SJSA1 (cell line): ENCODE results near the gene ACVR1. TPM values are rescaled to one million over a fixed set of nuclear protein-coding genes. Genes with fewer than 3 reads are reported as not detected.
A peak's percentile ranks its signal among the peaks of the same experiment; 100 is the strongest.

Experiments
- DNase-seq, 2 experiments: peaks; one replicate each; pipeline ENCODE4 v3.0.0-alpha.2; 2015 to 2020; ENCODE audit warnings: low spot score in 2 of 2, low read depth in 1 of 2
- H3K27ac ChIP-seq: fragments of 250-450 bp; sonication (Bioruptor Pico); 2 replicates; pipeline ENCODE4 v1.5.1; 2020; ENCODE audit warnings: mild to moderate bottlenecking, moderate library complexity
- H3K27me3 ChIP-seq: fragments of 250-450 bp; sonication (Bioruptor Pico); replicated peaks from 2 replicates; pipeline ENCODE4 v1.5.1; 2020; ENCODE audit warnings: mild to moderate bottlenecking, moderate library complexity
- H3K36me3 ChIP-seq: fragments of 250-450 bp; sonication (Bioruptor Pico); 2 replicates; pipeline ENCODE4 v1.5.1; 2020; ENCODE audit warnings: mild to moderate bottlenecking
- H3K4me1 ChIP-seq: fragments of 250-450 bp; sonication (Bioruptor Pico); replicated peaks from 2 replicates; pipeline ENCODE4 v1.6.1; 2021; ENCODE audit warnings: mild to moderate bottlenecking
- H3K4me3 ChIP-seq: fragments of 250-450 bp; sonication (Bioruptor Pico); 2 replicates; pipeline ENCODE4 v1.5.1; 2020; ENCODE audit warnings: mild to moderate bottlenecking
- H3K9me3 ChIP-seq: fragments of 250-450 bp; sonication (Bioruptor Pico); replicated peaks from 2 replicates; pipeline ENCODE4 v1.5.1; 2020; ENCODE audit warnings: mild to moderate bottlenecking
- total RNA-seq: library from RNA; depleted of rRNA; stranded (reverse); fragments of >200 nt; shearing (Covaris generic); gene quantifications from 2 replicates; pipeline ENCODE4 v1.2.3, GENCODE V29; 2014

ACVR1 gene
- total RNA-seq, 1 experiment from 2014 or later: 16.6 TPM

DNA sequence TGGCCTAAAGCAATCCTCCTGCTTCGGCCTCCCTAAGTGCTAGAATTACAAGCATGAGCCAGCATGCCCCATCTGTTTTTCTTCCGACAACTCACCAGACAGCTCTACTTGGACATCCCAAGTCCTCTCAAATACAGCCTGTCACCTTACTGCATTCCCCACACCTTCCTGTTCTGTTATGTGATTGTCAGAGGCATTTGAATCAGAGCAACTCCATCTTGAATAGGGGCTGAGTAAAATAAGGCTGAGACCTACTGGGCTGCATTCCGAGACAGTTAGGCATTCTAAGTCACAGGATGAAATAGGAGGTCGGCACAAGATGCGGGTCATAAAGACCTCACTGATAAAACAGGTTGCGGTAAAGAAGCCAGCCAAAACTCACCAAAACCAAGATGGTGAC lies 17.3 kb downstream of the ACVR1 start:
- H3K36me3 ChIP-seq: 0 out of 2 replicates have a peak, but pooled peaks cover 3% of the 10 kb centered on the region
- H3K4me3 ChIP-seq: no peak overlapping the region
- H3K4me1 ChIP-seq: peaks cover 25% of the 10 kb centered on the region
- H3K27ac ChIP-seq: no peak overlapping the region
- H3K27me3 ChIP-seq: no peaks in the 10 kb centered on the region
- H3K9me3 ChIP-seq: no peaks in the 10 kb centered on the region
- no peak for DNase-seq

DNA sequence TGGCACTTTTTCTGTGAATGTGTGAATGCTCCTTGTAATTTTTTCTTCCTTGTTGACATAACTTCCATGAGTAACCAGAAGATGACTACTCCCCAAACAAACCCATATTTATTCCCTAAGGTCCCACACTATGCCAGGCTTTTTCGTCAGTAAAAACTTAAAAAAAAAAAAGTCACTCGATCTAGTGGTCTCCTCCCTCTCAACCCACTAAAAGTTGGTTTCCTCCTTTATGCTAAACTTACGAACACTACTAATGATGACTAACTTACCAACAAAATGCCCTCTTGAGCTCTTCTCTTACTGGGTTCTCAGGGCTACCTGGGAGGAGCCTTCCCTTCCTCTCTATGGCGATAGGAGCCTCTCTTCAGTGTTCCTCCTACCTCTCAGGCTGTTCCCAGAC lies 18.2 kb downstream of the ACVR1 start:
- Histone ChIP-seq H3K4me1 (peaks cover 25% of the 10 kb centered on the region), H3K36me3 (0 out of 2 replicates have a peak, but pooled peaks cover 3% of the 10 kb centered on the region), H3K9me3 (no peaks in the 10 kb centered on the region), H3K27ac (peak overlapping the region; percentile 31), H3K4me3 (no peak overlapping the region), H3K27me3 (no peaks in the 10 kb centered on the region)
- peak in 1 of 2 experiments; percentile 29 for DNase-seq

DNA sequence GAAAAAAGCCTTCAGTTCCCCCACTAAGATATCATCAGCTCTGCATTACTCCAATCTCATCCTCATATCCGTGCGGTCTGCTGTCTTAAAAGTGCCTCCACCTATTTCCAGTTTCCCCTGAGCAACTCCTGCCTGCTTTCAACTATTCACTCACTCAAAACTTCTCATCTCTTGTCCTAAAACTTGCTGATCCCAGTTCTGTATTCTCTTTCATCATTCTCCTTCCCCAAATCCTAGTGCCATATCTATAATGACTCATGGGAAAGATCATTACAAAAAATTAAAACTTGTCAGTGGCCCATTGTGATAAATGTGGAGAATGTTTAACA lies 20.0 kb downstream of the ACVR1 start:
- H3K27me3 ChIP-seq: no peaks in the 10 kb centered on the region
- no peaks in the 10 kb centered on the region for H3K9me3 ChIP-seq
- peak overlapping the region; percentile 66 for H3K27ac ChIP-seq
- 0 out of 2 replicates have a peak, but pooled peaks cover 3% of the 10 kb centered on the region for H3K36me3 ChIP-seq
- H3K4me3 ChIP-seq: no peak overlapping the region
- DNase-seq: no peak
- peaks cover 25% of the 10 kb centered on the region for H3K4me1 ChIP-seq

DNA sequence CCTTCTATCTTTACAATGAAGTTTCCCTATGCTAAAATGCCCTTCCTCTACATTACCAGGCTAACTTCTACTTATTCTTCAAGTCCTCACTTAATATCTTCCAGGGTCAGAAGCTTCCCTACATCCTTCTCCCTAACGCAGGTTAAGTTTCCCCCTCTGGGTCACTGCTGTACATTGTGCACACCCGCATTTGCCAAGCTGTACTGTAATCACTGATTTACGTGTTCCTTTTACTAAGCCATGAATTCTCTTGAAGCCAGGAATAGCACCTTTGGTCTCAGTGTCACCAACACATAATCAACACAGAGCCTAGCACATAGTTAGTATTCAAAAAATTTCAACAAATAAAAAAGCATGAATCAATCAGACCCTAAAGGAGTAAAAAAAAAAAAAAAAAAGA lies 22.3 kb downstream of the ACVR1 start:
- Histone ChIP-seq H3K27me3 (no peaks in the 10 kb centered on the region), H3K4me3 (no peak overlapping the region), H3K27ac (no peak overlapping the region), H3K36me3 (no peaks in the 10 kb centered on the region), H3K4me1 (peaks cover 25% of the 10 kb centered on the region), H3K9me3 (no peaks in the 10 kb centered on the region)
- DNase-seq: no peak

DNA sequence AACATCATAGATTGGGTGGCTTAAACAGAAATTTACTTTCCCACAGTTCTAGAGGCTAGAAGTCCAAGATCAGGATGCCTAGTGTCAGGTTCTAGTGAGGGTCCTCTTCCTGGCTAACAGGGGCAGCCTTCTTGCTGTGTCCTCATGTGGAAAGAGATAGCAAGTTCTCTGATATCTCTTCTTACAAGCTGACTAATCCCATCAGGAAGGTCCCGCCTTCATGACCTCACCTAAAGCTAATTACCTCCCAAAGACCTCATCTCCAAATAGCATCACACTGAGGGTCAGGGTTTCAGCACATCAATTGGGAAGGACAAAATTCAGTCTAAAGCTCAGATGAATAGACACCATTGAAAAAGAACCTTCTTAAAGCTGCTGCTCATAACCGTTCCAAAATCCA lies 22.9 kb downstream of the ACVR1 start:
- Histone ChIP-seq H3K4me1 (peaks cover 22% of the 10 kb centered on the region), H3K9me3 (no peaks in the 10 kb centered on the region), H3K4me3 (no peak overlapping the region), H3K36me3 (no peaks in the 10 kb centered on the region), H3K27ac (no peak overlapping the region), H3K27me3 (no peaks in the 10 kb centered on the region)
- no peak for DNase-seq

DNA sequence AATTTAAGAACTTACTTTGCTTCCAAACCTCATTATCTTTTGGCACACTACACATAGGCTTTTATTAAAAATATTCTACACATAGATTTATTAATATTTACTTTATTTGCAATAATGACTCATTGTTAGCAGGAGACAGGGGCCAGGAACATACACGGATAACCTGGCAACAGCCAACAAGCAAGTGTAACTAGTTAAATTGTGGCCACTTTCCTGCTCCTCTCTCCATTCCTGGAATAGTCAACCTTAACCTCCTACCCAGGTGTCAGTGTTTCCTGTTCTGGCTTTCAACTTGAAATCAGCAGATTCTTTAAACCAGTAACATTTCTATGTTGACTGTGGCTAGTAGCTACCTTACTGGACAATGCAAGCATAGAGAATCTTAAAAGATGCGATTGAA lies 26.5 kb downstream of the ACVR1 start:
- Histone ChIP-seq H3K9me3 (no peaks in the 10 kb centered on the region), H3K27ac (no peak overlapping the region), H3K27me3 (no peaks in the 10 kb centered on the region), H3K36me3 (no peaks in the 10 kb centered on the region; the same call in 1 of the 2 replicates), H3K4me3 (no peak overlapping the region), H3K4me1 (no peaks in the 10 kb centered on the region)
- DNase-seq: no peak

DNA sequence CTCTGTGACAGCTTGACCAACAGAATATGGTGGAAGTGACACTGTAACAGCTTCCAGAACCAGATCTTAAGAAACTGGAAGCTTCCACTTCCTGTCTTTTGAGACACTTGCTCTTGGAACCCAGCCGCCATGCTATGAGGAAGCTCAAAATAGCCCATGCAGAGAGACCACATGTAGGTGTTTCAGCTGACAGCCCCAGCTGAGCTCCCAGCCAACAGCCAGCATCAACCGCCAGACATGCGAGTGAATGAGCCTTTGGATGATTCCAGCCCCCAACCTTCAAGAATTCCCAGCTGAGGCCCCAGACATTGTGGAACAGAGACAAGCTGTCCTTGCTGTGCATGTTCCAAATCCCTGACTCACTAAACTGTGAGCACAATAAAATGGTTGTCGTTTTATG lies 27.9 kb downstream of the ACVR1 start:
- Histone ChIP-seq H3K36me3 (peaks cover 4% of the 10 kb centered on the region; the same call in 1 of the 2 replicates), H3K27ac (no peak overlapping the region)

DNA sequence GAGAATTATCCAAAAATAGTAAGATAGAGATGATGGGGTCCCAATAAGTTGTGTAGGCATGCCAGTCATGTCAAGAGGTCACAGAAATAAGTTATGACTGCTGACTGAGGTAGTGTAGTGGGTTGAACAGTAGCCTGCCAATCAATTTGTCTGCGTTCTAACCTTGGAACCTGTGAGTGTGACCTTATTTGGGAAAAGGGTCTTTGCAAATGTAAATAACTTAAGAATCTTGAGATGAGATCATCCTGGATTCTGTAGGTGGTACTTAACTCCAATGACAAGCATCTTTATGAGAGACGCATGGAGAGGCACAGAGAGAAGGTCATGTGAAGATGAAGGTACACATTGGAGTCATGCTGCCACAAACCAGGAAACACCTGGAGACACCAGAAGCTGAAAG lies 31.0 kb downstream of the ACVR1 start:
- H3K9me3 ChIP-seq: no peaks in the 10 kb centered on the region
- H3K4me3 ChIP-seq: no peak overlapping the region
- H3K27me3 ChIP-seq: no peaks in the 10 kb centered on the region
- no peak for DNase-seq
- H3K4me1 ChIP-seq: peaks cover under 1% of the 10 kb centered on the region; the same call in 1 of the 2 replicates
- peaks cover 4% of the 10 kb centered on the region; the same call in 1 of the 2 replicates for H3K36me3 ChIP-seq
- H3K27ac ChIP-seq: no peak overlapping the region

More for the DNA sequence above, 27.9 kb downstream of the ACVR1 start:
- Histone ChIP-seq H3K4me1 (no peaks in the 10 kb centered on the region), H3K27me3 (no peaks in the 10 kb centered on the region), H3K4me3 (no peak overlapping the region), H3K9me3 (no peaks in the 10 kb centered on the region)
- DNase-seq: no peak

DNA sequence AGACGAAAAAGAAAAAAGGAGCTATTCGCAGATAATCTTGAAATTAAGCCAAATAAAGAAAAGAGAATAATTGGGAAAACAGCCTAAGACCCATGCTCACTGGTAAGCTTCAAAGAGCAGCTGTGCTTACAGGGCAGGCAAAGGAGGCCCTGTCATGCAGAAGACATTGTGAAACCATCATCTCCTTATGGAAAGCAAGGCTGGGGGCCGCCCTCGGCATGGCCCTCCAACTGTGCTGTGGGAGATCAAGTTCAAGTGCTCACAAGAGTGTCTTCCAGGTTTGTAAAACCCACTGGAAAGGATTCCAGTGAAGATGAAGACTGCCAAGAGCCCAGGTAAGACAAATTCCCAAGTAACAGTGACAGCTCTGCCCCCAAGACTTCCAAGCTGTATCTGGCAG lies 32.2 kb downstream of the ACVR1 start:
- DNase-seq: no peak
- H3K27ac ChIP-seq: no peak overlapping the region
- no peaks in the 10 kb centered on the region for H3K27me3 ChIP-seq
- H3K4me3 ChIP-seq: no peak overlapping the region
- peaks cover 4% of the 10 kb centered on the region; the same call in 1 of the 2 replicates for H3K36me3 ChIP-seq
- no peaks in the 10 kb centered on the region for H3K9me3 ChIP-seq
- peaks cover 12% of the 10 kb centered on the region for H3K4me1 ChIP-seq

DNA sequence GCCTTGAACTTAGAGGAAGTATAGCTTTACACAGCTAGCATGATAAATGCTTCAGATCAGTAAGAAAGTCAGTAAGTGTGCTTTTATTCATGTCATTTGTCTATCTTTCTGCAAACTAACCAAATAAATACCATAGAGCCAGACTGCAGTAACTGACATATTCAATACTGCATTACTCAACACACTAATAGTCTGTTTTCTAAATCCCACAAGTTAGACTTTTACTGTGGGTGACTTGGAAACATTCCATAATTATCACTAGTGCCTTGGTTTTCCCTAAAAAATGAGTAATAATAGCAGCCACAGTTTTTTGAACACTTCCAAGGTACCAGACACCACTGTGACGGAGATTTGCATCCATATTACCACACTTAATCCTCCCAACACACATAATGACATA lies 33.0 kb downstream of the ACVR1 start:
- Histone ChIP-seq H3K36me3 (peaks cover 4% of the 10 kb centered on the region; the same call in 1 of the 2 replicates), H3K27ac (no peak overlapping the region), H3K4me1 (peaks cover 21% of the 10 kb centered on the region), H3K9me3 (no peaks in the 10 kb centered on the region), H3K27me3 (no peaks in the 10 kb centered on the region), H3K4me3 (no peak overlapping the region)
- DNase-seq: no peak

DNA sequence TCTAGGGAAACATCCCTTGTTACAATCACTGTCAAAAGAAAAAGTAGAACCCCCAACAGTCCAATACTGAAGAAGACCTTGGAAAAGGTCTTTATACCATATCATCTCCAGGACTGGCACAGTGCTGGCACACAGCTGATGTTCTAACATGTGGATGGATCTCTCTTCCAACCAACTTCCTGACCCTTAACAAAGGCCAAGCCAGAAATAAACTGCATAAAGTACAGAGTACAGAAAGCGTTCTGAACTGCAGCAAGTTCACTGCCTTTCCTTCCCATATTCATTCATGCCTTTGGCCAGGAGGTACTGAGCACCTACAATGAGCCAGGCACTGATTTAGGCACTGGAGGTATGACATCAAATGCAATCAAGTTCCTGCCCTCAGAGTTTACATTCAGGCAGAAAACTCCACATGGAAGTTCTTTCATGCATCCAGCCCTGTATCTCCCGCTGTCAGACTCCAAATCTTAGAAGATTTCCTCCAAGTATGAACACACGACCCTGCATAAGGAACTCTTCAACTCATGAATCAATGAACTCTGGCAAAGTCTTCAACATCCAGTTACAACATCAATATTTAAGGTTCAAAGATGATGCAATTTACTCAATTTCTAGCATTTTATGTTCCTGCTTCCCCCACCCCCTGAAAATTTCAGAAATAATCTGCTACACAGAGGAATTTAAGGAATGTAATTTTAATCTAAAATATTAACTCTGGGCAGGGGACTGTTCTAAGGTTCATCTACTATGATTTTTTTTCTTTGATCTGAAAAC lies 33.8 kb downstream of the ACVR1 start:
- Histone ChIP-seq H3K4me3 (no peak overlapping the region), H3K4me1 (peaks cover 29% of the 10 kb centered on the region), H3K27ac (no peak overlapping the region), H3K36me3 (peaks cover 4% of the 10 kb centered on the region; the same call in 1 of the 2 replicates), H3K27me3 (no peaks in the 10 kb centered on the region), H3K9me3 (no peaks in the 10 kb centered on the region)
- no peak for DNase-seq

DNA sequence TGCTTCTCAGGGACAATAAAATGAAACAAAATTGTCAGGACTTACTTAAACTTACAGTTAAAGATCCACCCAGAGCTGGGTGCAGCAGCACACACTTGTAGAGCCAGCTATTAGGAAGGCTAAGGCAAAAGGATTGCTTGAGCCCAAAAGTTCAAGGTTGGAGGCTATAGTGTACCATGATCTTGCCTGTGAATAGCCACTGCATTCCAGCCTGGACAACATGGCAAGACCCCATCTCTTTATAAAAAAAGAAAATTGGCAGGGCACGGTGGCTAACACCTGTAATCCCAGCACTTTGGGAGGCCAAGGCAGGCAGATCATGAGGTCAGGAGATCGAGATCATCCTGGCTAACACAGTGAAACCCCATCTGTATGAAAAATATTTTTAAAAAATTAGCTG lies 34.6 kb downstream of the ACVR1 start:
- DNase-seq: no peak
- Histone ChIP-seq H3K27ac (no peak overlapping the region), H3K36me3 (peaks cover 4% of the 10 kb centered on the region; the same call in 1 of the 2 replicates), H3K27me3 (no peaks in the 10 kb centered on the region), H3K9me3 (no peaks in the 10 kb centered on the region), H3K4me1 (peaks cover 35% of the 10 kb centered on the region), H3K4me3 (no peak overlapping the region)

DNA sequence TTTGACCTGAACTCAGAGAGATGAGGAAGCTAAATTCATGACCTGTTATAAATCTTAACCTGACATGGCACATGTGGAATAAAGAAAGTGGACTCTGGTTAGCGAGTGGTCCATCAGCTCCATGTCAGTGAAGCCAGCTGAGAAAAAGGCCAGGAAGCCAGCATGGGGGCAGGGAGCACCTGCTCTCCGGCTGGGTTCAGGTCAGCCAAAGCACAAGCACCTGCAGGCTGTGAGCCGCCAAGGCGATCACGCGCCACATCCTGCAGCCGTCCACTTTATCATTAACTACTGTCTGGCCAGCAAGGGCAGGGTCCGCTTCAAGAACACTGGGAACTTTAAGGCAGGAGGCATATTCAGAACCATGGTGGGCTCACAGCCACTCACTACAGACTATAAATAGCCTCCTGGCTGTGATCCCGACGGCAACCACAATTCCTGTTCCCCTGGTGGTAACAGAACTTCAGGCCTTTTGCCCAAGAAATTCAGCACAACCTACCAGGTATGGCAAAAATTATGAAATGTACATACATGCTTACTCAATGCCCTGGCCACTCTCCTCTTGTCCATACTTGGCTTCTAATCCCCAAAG lies 35.5 kb downstream of the ACVR1 start:
- H3K4me3 ChIP-seq: no peak overlapping the region
- H3K4me1 ChIP-seq: peaks cover 35% of the 10 kb centered on the region
- no peaks in the 10 kb centered on the region for H3K27me3 ChIP-seq
- no peak for DNase-seq
- H3K9me3 ChIP-seq: no peaks in the 10 kb centered on the region
- H3K27ac ChIP-seq: no peak overlapping the region
- H3K36me3 ChIP-seq: peaks cover 4% of the 10 kb centered on the region; the same call in 1 of the 2 replicates

DNA sequence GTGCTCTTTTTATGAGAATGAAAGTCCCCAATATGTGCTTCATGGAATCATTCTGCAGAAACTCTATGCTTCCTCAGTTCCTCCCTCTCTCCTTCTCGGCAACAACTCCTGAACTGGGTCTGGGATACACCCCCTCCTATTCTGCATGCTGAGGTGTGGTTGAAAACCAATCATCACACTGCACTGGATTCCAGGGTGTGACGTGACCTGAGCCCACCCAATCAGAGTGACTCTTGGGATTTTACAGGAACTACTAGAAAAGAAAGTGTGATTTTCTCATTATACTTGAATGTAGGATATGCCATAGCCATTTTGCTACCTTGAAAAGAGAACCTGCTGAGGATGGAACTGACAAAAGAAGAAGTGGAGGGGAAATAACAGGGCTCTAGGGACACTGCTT lies 36.3 kb downstream of the ACVR1 start:
- 0 out of 2 replicates have a peak, but pooled peaks cover 4% of the 10 kb centered on the region for H3K36me3 ChIP-seq
- H3K27ac ChIP-seq: no peak overlapping the region
- peaks cover 35% of the 10 kb centered on the region for H3K4me1 ChIP-seq
- no peaks in the 10 kb centered on the region for H3K9me3 ChIP-seq
- H3K4me3 ChIP-seq: no peak overlapping the region
- DNase-seq: no peak
- no peaks in the 10 kb centered on the region for H3K27me3 ChIP-seq
